Esophagus squamous epithelium (tissue), 4 donors: ENCODE measurements around the gene MPO.

Experiments used
- CTCF ChIP-seq, 6 experiments: fragments of 450-650 bp in 4 of 6; fragments of 200-600 bp in 2 of 6; sonication (generic) in 2 of 6; IDR thresholded peaks; one replicate each; pipeline ENCODE4 v1.5.1; 2016 to 2019; ENCODE audit warnings: antibody characterized with exemption in 6 of 6, mild to moderate bottlenecking in 4 of 6, moderate library complexity in 4 of 6
- POLR2A ChIP-seq, 4 donors: fragments of 450-650 bp; IDR thresholded peaks; one replicate each; pipeline ENCODE4 v1.6.1; 2017; ENCODE audit warnings: antibody characterized with exemption in 4 of 4, mild to moderate bottlenecking in 4 of 4, moderate library complexity in 3 of 4

- TF ChIP-seq CTCF (IDR thresholded peaks at IDR 0.05), result no peak
- TF ChIP-seq POLR2A (IDR thresholded peaks at IDR 0.05), result no peak
Observed at GRCh38 chr17:58283674-58284612, 3.2 kb upstream of the MPO start.
